Thyroid gland (tissue), 4 donors: ENCODE results near the gene SERPINA12. TPM values are rescaled to one million over a fixed set of nuclear protein-coding genes. Genes with fewer than 3 reads are reported as not detected.

Experiments used
- DNase-seq, 2 donors: peaks; one replicate each; pipeline ENCODE4 v3.0.0-alpha.2; 2019
- H3K27ac ChIP-seq, 3 donors: fragments of 200-600 bp; sonication (generic); 1 replicate in 2 of 3; 2 replicates in 1 of 3; pipeline ENCODE4 v1.5.1; 2016 to 2019; ENCODE audit warnings: mild to moderate bottlenecking in 1 of 3, moderate library complexity in 1 of 3
- H3K27me3 ChIP-seq: fragments of 200-600 bp; sonication (generic); one replicate; pipeline ENCODE4 v1.5.1; 2019
- H3K36me3 ChIP-seq, 2 donors: fragments of 200-600 bp; sonication (generic); one replicate each; pipeline ENCODE4 v1.5.1; 2016 to 2019
- H3K4me1 ChIP-seq, 2 donors: fragments of 200-600 bp; sonication (generic); one replicate each; pipeline ENCODE4 v1.5.1; 2017 to 2019
- H3K4me3 ChIP-seq, 3 donors: fragments of 200-600 bp; sonication (generic); replicated peaks in 1 of 3; 1 replicate in 2 of 3; 2 replicates in 1 of 3; pipeline ENCODE4 v1.5.1; 2016; ENCODE audit warnings: mild to moderate bottlenecking in 1 of 3
- H3K9me3 ChIP-seq: fragments of 200-600 bp; sonication (generic); one replicate; pipeline ENCODE4 v1.5.1; 2017
- POLR2A ChIP-seq, 2 donors: fragments of 450-650 bp; IDR thresholded peaks; one replicate each; pipeline ENCODE4 v1.6.1; 2017; ENCODE audit warnings: antibody characterized with exemption in 2 of 2, mild to moderate bottlenecking in 2 of 2, moderate library complexity in 1 of 2
- WGBS, 2 donors: methylation state at CpG; one replicate each; pipeline ENCODE4 v1.1.5; 2017; 5-methylcytosine and 5-hydroxymethylcytosine counted together
- intact Hi-C: fragments of 100-400 bp; cut with DNase I; formaldehyde crosslinking; loops from one replicate; pipeline ENCODE4 v1.15.1; 2023
- total RNA-seq, 4 donors: library from RNA; depleted of rRNA; stranded (reverse); fragments of >200 nt; gene quantifications; one replicate each; pipeline ENCODE4 v1.2.3, GENCODE V29; 2016
- TF ChIP-seq, protein P1 (sequence below), 6 experiments: fragments of 200-600 bp in 3 of 6; fragments of 450-650 bp in 3 of 6; sonication (generic) in 3 of 6; IDR thresholded peaks; one replicate each; pipeline ENCODE4 v1.5.1; 2016 to 2019; ENCODE audit warnings: antibody characterized with exemption in 6 of 6, mild to moderate bottlenecking in 2 of 6, inconsistent platforms in 1 of 6, moderate library complexity in 1 of 6

SERPINA12 gene, protein sequence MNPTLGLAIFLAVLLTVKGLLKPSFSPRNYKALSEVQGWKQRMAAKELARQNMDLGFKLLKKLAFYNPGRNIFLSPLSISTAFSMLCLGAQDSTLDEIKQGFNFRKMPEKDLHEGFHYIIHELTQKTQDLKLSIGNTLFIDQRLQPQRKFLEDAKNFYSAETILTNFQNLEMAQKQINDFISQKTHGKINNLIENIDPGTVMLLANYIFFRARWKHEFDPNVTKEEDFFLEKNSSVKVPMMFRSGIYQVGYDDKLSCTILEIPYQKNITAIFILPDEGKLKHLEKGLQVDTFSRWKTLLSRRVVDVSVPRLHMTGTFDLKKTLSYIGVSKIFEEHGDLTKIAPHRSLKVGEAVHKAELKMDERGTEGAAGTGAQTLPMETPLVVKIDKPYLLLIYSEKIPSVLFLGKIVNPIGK
- not detected for total RNA-seq

DNA sequence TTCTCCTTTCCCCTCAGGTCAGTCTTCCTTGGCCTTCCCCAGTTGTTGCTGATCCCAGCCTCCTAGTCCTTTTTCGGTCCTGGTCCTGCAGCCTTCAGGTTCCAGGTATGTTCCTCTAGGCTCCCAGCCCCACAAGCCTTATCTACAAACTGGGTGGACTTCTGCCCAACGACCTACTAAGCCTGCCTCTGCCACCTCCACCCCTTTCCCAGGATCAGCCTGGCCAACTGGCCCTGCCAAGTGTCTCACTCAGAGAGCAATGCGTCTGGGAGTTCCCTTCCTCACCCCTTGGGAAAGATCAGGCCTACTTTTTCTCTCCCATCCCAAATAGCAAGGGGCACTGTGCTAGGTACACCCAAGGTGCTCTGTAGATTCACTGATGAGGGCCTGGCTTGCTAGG is at the start of gene SERPINA12:
Gene SERPINA12 (minus strand): TSS at position 114 of the 400 bp plus-strand sequence. CDS start 11,072 bp downstream, outside the sequence.
- Histone ChIP-seq H3K4me3 (no peak within 1 kb of the TSS), H3K27me3 (no peaks in the 10 kb centered on the region), H3K4me1 (no peaks in the 10 kb centered on the region), H3K9me3 (no peaks in the 10 kb centered on the region), H3K27ac (no peak within 1 kb of the TSS), H3K36me3 (no peaks in the 10 kb centered on the region)
- DNase-seq: no peak
- TF ChIP-seq, protein P1, sequence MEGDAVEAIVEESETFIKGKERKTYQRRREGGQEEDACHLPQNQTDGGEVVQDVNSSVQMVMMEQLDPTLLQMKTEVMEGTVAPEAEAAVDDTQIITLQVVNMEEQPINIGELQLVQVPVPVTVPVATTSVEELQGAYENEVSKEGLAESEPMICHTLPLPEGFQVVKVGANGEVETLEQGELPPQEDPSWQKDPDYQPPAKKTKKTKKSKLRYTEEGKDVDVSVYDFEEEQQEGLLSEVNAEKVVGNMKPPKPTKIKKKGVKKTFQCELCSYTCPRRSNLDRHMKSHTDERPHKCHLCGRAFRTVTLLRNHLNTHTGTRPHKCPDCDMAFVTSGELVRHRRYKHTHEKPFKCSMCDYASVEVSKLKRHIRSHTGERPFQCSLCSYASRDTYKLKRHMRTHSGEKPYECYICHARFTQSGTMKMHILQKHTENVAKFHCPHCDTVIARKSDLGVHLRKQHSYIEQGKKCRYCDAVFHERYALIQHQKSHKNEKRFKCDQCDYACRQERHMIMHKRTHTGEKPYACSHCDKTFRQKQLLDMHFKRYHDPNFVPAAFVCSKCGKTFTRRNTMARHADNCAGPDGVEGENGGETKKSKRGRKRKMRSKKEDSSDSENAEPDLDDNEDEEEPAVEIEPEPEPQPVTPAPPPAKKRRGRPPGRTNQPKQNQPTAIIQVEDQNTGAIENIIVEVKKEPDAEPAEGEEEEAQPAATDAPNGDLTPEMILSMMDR (IDR thresholded peaks at IDR 0.05): no peak
- no peak for TF ChIP-seq POLR2A (IDR thresholded peaks at IDR 0.05)
- intact Hi-C loops: no loop called here
- WGBS, 2 donors: 72 to 77% methylated on average over 3 of the region's 3 CpGs

DNA sequence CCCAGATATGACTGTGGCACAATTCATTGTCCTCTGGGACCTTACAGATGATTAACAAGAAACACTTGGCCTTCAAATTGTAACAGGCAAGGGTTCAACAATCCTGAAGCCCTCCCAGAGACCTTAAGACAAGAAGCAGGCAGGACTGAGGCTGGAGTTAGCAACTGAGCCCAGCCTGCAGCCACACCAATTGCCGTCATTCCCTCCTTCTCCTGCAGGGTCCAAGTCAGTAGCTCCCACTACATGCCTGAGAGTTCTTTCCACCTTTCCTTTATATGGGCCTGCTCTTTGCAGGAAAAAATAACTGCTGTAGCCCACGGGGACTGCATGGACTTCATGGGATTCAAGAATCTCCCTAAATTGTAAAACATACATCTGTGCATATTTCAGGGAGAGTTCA is 49.6 kb upstream of the SERPINA12 start:
- intact Hi-C loops: no loop called here
- H3K27me3 ChIP-seq: no peaks in the 10 kb centered on the region
- 87% methylated on average over 2 of the region's 2 CpGs for WGBS, 2 donors
- no peak overlapping the region for H3K27ac ChIP-seq
- H3K4me1 ChIP-seq: no peaks in the 10 kb centered on the region
- TF ChIP-seq, protein P1 (IDR thresholded peaks at IDR 0.05): no peak
- no peak for TF ChIP-seq POLR2A (IDR thresholded peaks at IDR 0.05)
- H3K36me3 ChIP-seq: no peaks in the 10 kb centered on the region
- no peak for DNase-seq
- H3K4me3 ChIP-seq: no peak overlapping the region
- H3K9me3 ChIP-seq: no peaks in the 10 kb centered on the region

DNA sequence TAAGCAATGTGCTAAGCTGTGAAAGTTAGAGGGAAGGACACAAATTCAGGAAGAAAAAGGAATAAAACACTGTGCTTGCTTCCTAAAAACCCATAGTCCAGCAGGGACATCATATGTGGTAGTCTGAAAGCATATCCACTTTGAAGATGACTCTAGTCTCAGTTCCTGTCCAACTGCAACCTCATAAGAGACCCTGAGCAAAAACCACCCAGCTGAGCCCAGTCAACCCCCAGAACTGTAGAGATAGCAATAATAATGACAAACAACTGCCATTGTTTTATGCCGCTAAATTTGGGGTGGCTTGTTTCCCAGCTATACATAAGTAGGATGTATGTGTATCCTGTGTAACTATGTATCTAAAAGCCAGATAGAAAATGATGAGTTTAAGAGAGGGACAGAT is 48.1 kb upstream of the SERPINA12 start:
- TF ChIP-seq, protein P1 (IDR thresholded peaks at IDR 0.05): no peak
- no peak for TF ChIP-seq POLR2A (IDR thresholded peaks at IDR 0.05)
- intact Hi-C loops: no loop called here
- Histone ChIP-seq H3K27me3 (no peaks in the 10 kb centered on the region), H3K4me3 (no peak overlapping the region), H3K36me3 (no peaks in the 10 kb centered on the region), H3K27ac (no peak overlapping the region), H3K4me1 (no peaks in the 10 kb centered on the region), H3K9me3 (no peaks in the 10 kb centered on the region)
- no peak for DNase-seq
- WGBS, 2 donors: 89 to 96% methylated on average over 1 of the region's 1 CpG

DNA sequence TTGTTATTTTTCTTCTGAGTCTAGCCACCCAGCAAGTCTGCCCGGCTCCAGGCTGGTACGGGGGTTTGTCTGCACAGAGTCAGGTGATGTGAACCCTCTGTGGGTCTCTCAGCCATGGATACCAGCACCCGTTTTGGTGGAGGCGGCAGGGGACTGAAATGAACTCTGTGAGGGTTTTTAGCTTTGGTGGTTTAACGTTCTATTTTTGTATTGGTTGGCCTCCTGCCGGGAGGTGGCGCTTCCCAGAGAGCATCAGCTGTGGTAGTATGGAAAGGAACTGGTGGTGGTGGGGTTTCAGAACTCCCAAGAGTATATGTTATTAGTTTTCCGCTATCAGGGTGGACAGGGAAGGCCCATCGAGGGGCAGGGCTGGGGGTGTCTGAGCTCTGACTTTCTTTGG is 46.7 kb upstream of the SERPINA12 start:
- WGBS, 2 donors: 85 to 91% methylated on average over 9 of the region's 9 CpGs
- Histone ChIP-seq H3K27me3 (no peaks in the 10 kb centered on the region), H3K9me3 (no peaks in the 10 kb centered on the region), H3K36me3 (no peaks in the 10 kb centered on the region), H3K4me1 (no peaks in the 10 kb centered on the region), H3K4me3 (no peak overlapping the region), H3K27ac (no peak overlapping the region)
- TF ChIP-seq, protein P1 (IDR thresholded peaks at IDR 0.05): no peak
- TF ChIP-seq POLR2A (IDR thresholded peaks at IDR 0.05): no peak
- no peak for DNase-seq
- intact Hi-C loops: no loop called here

DNA sequence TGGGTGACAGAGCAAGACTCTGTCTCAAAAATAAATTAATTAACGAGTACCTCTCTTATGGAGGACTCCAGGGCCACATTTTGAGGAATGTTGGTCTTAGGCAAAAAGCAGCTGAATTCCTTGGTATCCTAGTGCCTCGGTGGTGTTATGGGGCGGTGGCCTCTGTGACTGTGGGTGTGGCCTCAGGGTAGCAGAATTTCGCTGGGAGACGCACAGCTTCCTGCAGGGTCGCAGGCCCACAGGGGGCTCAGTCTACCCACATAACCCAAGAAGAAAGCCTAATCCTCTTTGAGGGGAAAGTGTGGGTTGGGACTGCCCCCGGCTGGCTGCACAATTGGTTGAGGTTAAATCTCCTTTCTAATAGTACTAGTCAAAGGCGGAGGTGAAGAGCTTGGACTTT is 40.8 kb upstream of the SERPINA12 start:
- intact Hi-C loops: no loop called here
- no peaks in the 10 kb centered on the region for H3K4me1 ChIP-seq

More for the DNA sequence above, 40.8 kb upstream of the SERPINA12 start:
- TF ChIP-seq, protein P1 (IDR thresholded peaks at IDR 0.05): no peak
- no peak for TF ChIP-seq POLR2A (IDR thresholded peaks at IDR 0.05)
- WGBS, 2 donors: 75 to 80% methylated on average over 8 of the region's 8 CpGs
- Histone ChIP-seq H3K9me3 (no peaks in the 10 kb centered on the region), H3K27ac (no peak overlapping the region), H3K36me3 (no peaks in the 10 kb centered on the region), H3K27me3 (no peaks in the 10 kb centered on the region), H3K4me3 (no peak overlapping the region)
- no peak for DNase-seq
